DOHH2 (cell line): Measurements from ENCODE around the gene MKLN1.

ENCODE experiments used
- H3F3A ChIP-seq: fragments of 200-600 bp; sonication (generic), shearing (Covaris generic); 2 replicates; pipeline ENCODE4 v1.6.0; 2016; ENCODE audit warnings: antibody characterized with exemption, mild to moderate bottlenecking; ENCODE audit not compliant: control insufficient read depth, insufficient read depth
- H3K27ac ChIP-seq: fragments of 200-600 bp; sonication (generic); 2 replicates; pipeline ENCODE4 v1.5.1; 2014; ENCODE audit warnings: low read depth, mild to moderate bottlenecking, low read length, moderate library complexity
- H3K27me3 ChIP-seq: fragments of 200-600 bp; sonication (generic); 2 replicates; pipeline ENCODE4 v1.6.1; 2014; ENCODE audit warnings: mild to moderate bottlenecking, low read length, mixed read lengths; ENCODE audit not compliant: control insufficient read depth
- H3K36me3 ChIP-seq: fragments of 200-600 bp; sonication (generic); 2 replicates; pipeline ENCODE4 v1.6.1; 2014; ENCODE audit warnings: mild to moderate bottlenecking, low read length, moderate library complexity, mixed read lengths; ENCODE audit not compliant: control insufficient read depth
- H3K4me1 ChIP-seq: fragments of 200-600 bp; sonication (generic); 2 replicates; pipeline ENCODE4 v1.6.1; 2014; ENCODE audit warnings: mild to moderate bottlenecking, low read length, mixed read lengths; ENCODE audit not compliant: control insufficient read depth
- H3K4me2 ChIP-seq: fragments of 200-600 bp; sonication (generic); 2 replicates; pipeline ENCODE4 v1.6.0; 2014; ENCODE audit warnings: mild to moderate bottlenecking, low read length, moderate library complexity
- H3K4me3 ChIP-seq: fragments of 200-600 bp; sonication (generic); 2 replicates; pipeline ENCODE4 v1.5.1; 2014; ENCODE audit warnings: mild to moderate bottlenecking, low read length, mixed read lengths
- H3K79me2 ChIP-seq: fragments of 200-600 bp; sonication (generic); 2 replicates; pipeline ENCODE4 v1.6.1; 2014; ENCODE audit warnings: mild to moderate bottlenecking, low read length, mixed read lengths; ENCODE audit not compliant: control insufficient read depth
- H3K9me2 ChIP-seq: fragments of 200-600 bp; sonication (generic); replicated peaks from 2 replicates; pipeline ENCODE4 v1.6.1; 2014; ENCODE audit warnings: mild to moderate bottlenecking, low read length, mixed read lengths; ENCODE audit not compliant: control insufficient read depth
- H3K9me3 ChIP-seq: fragments of 200-600 bp; sonication (generic); 2 replicates; pipeline ENCODE4 v1.6.1; 2014; ENCODE audit warnings: antibody characterized with exemption, low read length, mixed read lengths; ENCODE audit not compliant: control insufficient read depth, insufficient read depth
- H4K20me1 ChIP-seq: fragments of 200-600 bp; sonication (generic); 2 replicates; pipeline ENCODE4 v1.6.0; 2014; ENCODE audit warnings: low read depth, mild to moderate bottlenecking, antibody characterized with exemption, low read length, moderate library complexity; ENCODE audit not compliant: control insufficient read depth, insufficient read depth
- EZH2phosphoT487 ChIP-seq: fragments of 200-600 bp; sonication (generic); IDR thresholded peaks from 2 replicates; pipeline ENCODE4 v1.6.1; 2017; ENCODE audit warnings: borderline replicate concordance, mild to moderate bottlenecking, antibody characterized with exemption, low read length, moderate library complexity, mixed read lengths
- TF ChIP-seq, protein P1 (sequence below): fragments of 200-600 bp; sonication (generic); IDR thresholded peaks from one replicate; pipeline ENCODE4 v1.5.1; 2014; ENCODE audit warnings: antibody characterized with exemption, mild to moderate bottlenecking, low read depth, low read length; ENCODE audit not compliant: poor library complexity, severe bottlenecking

Gene MKLN1

GRCh38 chr7:131322061-131322460, 5.6 kb upstream of the MKLN1 start:
- Histone ChIP-seq H3K4me3 (no peak overlapping the region), H3K9me2 (no peaks in the 10 kb centered on the region), H3K9me3 (no peaks in the 10 kb centered on the region), H3K79me2 (peaks cover 4% of the 10 kb centered on the region), H3K27me3 (no peaks in the 10 kb centered on the region), H3F3A (peaks cover 3% of the 10 kb centered on the region), H3K4me2 (no peak overlapping the region), H3K4me1 (peaks cover 42% of the 10 kb centered on the region), H3K27ac (no peak overlapping the region), H3K36me3 (no peaks in the 10 kb centered on the region), H4K20me1 (no peaks in the 10 kb centered on the region)
- no peak for TF ChIP-seq EZH2phosphoT487
- TF ChIP-seq, protein P1, sequence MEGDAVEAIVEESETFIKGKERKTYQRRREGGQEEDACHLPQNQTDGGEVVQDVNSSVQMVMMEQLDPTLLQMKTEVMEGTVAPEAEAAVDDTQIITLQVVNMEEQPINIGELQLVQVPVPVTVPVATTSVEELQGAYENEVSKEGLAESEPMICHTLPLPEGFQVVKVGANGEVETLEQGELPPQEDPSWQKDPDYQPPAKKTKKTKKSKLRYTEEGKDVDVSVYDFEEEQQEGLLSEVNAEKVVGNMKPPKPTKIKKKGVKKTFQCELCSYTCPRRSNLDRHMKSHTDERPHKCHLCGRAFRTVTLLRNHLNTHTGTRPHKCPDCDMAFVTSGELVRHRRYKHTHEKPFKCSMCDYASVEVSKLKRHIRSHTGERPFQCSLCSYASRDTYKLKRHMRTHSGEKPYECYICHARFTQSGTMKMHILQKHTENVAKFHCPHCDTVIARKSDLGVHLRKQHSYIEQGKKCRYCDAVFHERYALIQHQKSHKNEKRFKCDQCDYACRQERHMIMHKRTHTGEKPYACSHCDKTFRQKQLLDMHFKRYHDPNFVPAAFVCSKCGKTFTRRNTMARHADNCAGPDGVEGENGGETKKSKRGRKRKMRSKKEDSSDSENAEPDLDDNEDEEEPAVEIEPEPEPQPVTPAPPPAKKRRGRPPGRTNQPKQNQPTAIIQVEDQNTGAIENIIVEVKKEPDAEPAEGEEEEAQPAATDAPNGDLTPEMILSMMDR = no peak

DNA sequence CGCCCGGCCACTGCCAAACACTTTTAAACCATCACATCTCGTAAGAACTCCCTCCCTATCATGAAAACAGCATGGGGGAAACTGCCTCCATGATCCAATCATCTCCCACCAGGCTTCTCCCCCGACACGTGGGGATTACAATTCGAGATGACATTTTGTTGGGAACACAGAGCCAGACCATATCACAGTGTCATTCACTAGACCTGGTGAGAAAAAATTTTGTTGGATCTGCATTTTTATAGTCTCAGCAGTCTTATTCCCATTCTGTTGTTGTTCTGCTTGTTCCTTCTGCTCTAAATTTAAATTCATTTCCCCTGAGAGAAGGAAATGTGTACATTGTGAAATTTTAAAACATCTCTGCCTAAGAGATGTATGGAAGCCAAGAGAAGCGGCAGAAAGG, 4.8 kb upstream of the MKLN1 start:
- Histone ChIP-seq H3K9me2 (no peaks in the 10 kb centered on the region), H4K20me1 (no peaks in the 10 kb centered on the region), H3K4me2 (no peak overlapping the region), H3K27me3 (no peaks in the 10 kb centered on the region), H3K4me1 (peaks cover 41% of the 10 kb centered on the region), H3K9me3 (no peaks in the 10 kb centered on the region), H3K4me3 (no peak overlapping the region), H3K36me3 (peaks cover 1% of the 10 kb centered on the region), H3F3A (peaks cover 3% of the 10 kb centered on the region), H3K27ac (no peak overlapping the region), H3K79me2 (peaks cover 12% of the 10 kb centered on the region)
- TF ChIP-seq, protein P1 = no peak
- no peak for TF ChIP-seq EZH2phosphoT487

DNA sequence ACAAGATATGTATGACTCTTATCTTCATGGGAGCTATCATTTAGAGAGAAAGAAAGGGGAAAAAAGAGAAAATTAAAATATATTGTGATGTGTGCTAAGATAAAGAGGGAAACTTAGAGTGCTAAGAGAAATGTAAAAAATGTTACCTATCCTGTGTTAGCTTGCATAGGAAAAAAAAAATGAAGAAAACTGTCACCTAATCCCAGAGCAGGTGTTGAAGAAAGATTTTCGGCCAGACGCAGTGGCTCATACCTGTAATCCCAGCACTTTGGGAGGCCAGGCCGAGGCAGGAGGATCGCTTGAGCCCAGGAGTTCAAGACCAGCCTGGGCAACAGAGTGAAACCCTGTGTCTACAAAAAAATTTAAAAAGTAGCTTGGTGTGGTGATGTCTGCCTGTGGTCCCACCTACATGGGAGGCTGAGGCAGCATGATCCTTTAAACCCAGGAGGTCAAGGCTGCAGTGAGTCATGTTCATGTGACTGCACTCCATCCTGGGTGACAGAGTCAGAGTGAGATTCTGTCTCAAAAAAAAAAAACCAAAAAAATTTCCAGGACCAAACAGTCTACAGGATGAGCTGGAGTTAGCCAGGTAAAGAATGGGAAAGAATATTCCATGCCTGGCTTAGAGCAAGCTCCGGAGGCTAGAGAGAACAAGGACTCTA, 2.4 kb upstream of the MKLN1 start:
- no peak overlapping the region; the same call in 1 of the 2 replicates for H3K4me2 ChIP-seq
- peaks cover 9% of the 10 kb centered on the region for H3F3A ChIP-seq
- H3K9me2 ChIP-seq = no peaks in the 10 kb centered on the region
- H3K4me1 ChIP-seq = peaks cover 47% of the 10 kb centered on the region
- peaks cover 10% of the 10 kb centered on the region; the same call in 1 of the 2 replicates for H4K20me1 ChIP-seq
- no peak overlapping the region for H3K27ac ChIP-seq
- H3K9me3 ChIP-seq = no peaks in the 10 kb centered on the region
- no peaks in the 10 kb centered on the region for H3K27me3 ChIP-seq
- H3K79me2 ChIP-seq = peaks cover 37% of the 10 kb centered on the region
- TF ChIP-seq EZH2phosphoT487 = no peak
- TF ChIP-seq, protein P1 = no peak
- peaks cover 15% of the 10 kb centered on the region for H3K36me3 ChIP-seq
- no peak overlapping the region for H3K4me3 ChIP-seq
